ENCODE data around the gene STBD1. TPM values are rescaled to one million over a fixed set of nuclear protein-coding genes. Genes with fewer than 3 reads are reported as not detected.

The STBD1 gene
- total RNA-seq, 1 donor from 2014 or later, result 12.9 TPM

- Mint-ChIP-seq H3K4me3 (ENCODE audit: unreplicated experiment) (no peak overlapping the region), H3K4me1 (ENCODE audit: low read depth) (peaks cover 31% of the 10 kb centered on the region), H3K27ac (ENCODE audit: unreplicated experiment) (no peak overlapping the region)
Observed at GRCh38 chr4:76300012-76300411, 6.5 kb upstream of the STBD1 start.

GRCh38 chr4:76301068-76301774 is 5.3 kb upstream of the STBD1 start:
- Mint-ChIP-seq H3K36me3 (ENCODE audit: low read depth) (peaks cover 6% of the 10 kb centered on the region), H3K27ac (ENCODE audit: unreplicated experiment) (peak overlapping the region; percentile 94), H3K27me3 (ENCODE audit: low read depth) (no peaks in the 10 kb centered on the region), H3K9me3 (ENCODE audit: low read depth) (peaks cover 17% of the 10 kb centered on the region), H3K4me3 (ENCODE audit: unreplicated experiment) (no peak overlapping the region), H3K4me1 (ENCODE audit: low read depth) (peaks cover 39% of the 10 kb centered on the region)
- no peak for TF ChIP-seq CTCF (IDR thresholded peaks at IDR 0.05)
- no peak for DNase-seq (ENCODE audit: low spot score)

More at GRCh38 chr4:76300012-76300411, 6.5 kb upstream of the STBD1 start:
- H3K9me3 Mint-ChIP-seq (ENCODE audit: low read depth), result peaks cover 23% of the 10 kb centered on the region
- H3K36me3 Mint-ChIP-seq (ENCODE audit: low read depth), result peaks cover 9% of the 10 kb centered on the region
- DNase-seq (ENCODE audit: low spot score), result no peak
- no peak for TF ChIP-seq CTCF (IDR thresholded peaks at IDR 0.05)
- no peaks in the 10 kb centered on the region for H3K27me3 Mint-ChIP-seq (ENCODE audit: low read depth)

- no peak overlapping the region for H3K4me3 Mint-ChIP-seq (ENCODE audit: unreplicated experiment)
- H3K36me3 Mint-ChIP-seq (ENCODE audit: low read depth), result peaks cover 5% of the 10 kb centered on the region
- H3K27me3 Mint-ChIP-seq (ENCODE audit: low read depth), result no peaks in the 10 kb centered on the region
- no peak for DNase-seq (ENCODE audit: low spot score)
- H3K4me1 Mint-ChIP-seq (ENCODE audit: low read depth), result peaks cover 39% of the 10 kb centered on the region
- H3K9me3 Mint-ChIP-seq (ENCODE audit: low read depth), result peaks cover 13% of the 10 kb centered on the region
- peak overlapping the region; percentile 94 for H3K27ac Mint-ChIP-seq (ENCODE audit: unreplicated experiment)
- no peak for TF ChIP-seq CTCF (IDR thresholded peaks at IDR 0.05)
Observed at GRCh38 chr4:76301775-76302162, 4.8 kb upstream of the STBD1 start.

GRCh38 chr4:76302826-76303438 is 3.6 kb upstream of the STBD1 start:
- H3K4me1 Mint-ChIP-seq (ENCODE audit: low read depth), result peaks cover 47% of the 10 kb centered on the region
- peaks cover 5% of the 10 kb centered on the region for H3K36me3 Mint-ChIP-seq (ENCODE audit: low read depth)
- H3K9me3 Mint-ChIP-seq (ENCODE audit: low read depth), result peaks cover 6% of the 10 kb centered on the region
- no peak overlapping the region for H3K4me3 Mint-ChIP-seq (ENCODE audit: unreplicated experiment)
- no peak for DNase-seq (ENCODE audit: low spot score)
- peak overlapping the region; percentile 52 for H3K27ac Mint-ChIP-seq (ENCODE audit: unreplicated experiment)
- no peak for TF ChIP-seq CTCF (IDR thresholded peaks at IDR 0.05)
- no peaks in the 10 kb centered on the region for H3K27me3 Mint-ChIP-seq (ENCODE audit: low read depth)

- Mint-ChIP-seq H3K4me1 (ENCODE audit: low read depth) (peaks cover 59% of the 10 kb centered on the region), H3K9me3 (ENCODE audit: low read depth) (no peaks in the 10 kb centered on the region), H3K27me3 (ENCODE audit: low read depth) (no peaks in the 10 kb centered on the region), H3K36me3 (ENCODE audit: low read depth) (peaks cover 9% of the 10 kb centered on the region), H3K27ac (ENCODE audit: unreplicated experiment) (peak overlapping the region; percentile 60), H3K4me3 (ENCODE audit: unreplicated experiment) (peak overlapping the region; percentile 93)
- no peak for TF ChIP-seq CTCF (IDR thresholded peaks at IDR 0.05)
- no peak for DNase-seq (ENCODE audit: low spot score)
Observed at GRCh38 chr4:76305033-76305687, 1.4 kb upstream of the STBD1 start.

Measured in chondrocyte (in vitro differentiated cells).